NCI-H146 treated with DMSO at 0.1 percent for 48 hours (cell line): Measurements from ENCODE around the gene RAB36.

Experiments
- DNase-seq: peaks from one replicate; lab custom pipeline; 2025; ENCODE audit not compliant: unreplicated experiment; lab: John Stamatoyannopoulos, UW

The RAB36 gene

DNA sequence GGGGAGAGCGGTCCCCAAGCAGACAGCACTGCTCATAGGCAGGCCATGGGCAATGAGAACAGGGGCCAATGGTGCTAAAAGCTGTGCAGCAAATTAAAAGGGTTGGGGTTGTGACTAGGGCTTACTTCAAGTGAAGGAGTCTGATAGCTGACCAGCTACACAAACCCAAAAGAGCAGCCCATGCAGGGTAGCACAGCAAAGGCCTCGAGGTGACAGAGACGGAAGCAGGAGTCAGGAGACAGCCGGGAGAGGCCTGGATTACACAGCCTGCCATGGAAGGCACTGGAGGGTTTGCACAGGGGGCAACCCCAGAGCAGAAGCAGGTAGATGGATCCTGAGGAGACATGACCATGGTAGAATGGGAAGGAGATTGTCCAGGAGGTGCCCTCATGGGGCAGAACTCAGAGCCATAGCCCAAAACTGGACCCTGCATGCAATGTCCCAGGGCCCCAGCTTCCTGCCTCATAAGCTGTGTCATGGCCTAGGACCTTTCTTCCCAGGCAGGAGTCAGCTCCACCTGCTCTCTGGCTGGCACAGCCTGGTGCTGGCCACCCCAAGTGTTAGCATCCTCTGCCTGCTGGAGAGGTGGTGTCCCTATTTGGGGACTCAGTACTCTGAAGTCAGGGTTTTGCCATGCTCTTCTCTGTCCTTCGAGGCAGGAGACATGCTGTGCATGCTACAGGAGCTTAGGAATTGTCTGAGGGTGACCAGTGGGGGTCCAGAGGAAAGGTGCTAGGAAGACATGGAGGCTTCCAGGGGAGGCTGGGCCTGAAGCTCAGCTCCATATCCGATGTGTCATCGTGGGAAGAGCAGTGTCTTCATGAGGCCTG is 36.8 kb upstream of the RAB36 start:
- DNase-seq = no peak

GRCh38 chr22:23109079-23109347 is 36.3 kb upstream of the RAB36 start:
- DNase-seq = no peak

DNA sequence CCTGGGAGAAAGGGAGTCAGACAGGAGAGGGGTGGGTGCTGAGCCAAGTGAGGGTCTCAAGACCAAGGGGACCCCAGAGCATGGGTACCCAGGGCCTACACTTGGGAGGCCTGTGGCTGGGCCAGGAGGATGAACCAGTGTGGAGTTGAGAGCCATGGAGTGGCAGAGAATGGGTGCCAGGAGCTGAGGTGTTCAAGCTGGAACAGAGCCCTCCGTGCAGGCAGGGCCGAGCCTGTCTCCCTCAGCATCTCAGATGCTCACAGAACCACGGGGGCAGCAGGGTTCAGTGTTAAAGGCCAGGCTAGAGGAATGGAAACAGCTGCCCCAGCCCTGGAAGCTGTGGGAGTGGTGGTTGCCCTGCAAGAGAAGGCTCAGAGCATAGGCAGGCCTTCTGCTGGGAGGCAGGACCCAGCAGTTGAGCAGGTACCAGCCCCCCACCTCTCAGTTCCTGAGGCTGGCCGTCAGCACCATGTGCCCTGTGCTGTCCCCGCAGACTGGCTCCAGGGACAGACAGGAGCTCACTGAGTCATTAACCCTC is 35.8 kb upstream of the RAB36 start:
- DNase-seq = no peak

DNA sequence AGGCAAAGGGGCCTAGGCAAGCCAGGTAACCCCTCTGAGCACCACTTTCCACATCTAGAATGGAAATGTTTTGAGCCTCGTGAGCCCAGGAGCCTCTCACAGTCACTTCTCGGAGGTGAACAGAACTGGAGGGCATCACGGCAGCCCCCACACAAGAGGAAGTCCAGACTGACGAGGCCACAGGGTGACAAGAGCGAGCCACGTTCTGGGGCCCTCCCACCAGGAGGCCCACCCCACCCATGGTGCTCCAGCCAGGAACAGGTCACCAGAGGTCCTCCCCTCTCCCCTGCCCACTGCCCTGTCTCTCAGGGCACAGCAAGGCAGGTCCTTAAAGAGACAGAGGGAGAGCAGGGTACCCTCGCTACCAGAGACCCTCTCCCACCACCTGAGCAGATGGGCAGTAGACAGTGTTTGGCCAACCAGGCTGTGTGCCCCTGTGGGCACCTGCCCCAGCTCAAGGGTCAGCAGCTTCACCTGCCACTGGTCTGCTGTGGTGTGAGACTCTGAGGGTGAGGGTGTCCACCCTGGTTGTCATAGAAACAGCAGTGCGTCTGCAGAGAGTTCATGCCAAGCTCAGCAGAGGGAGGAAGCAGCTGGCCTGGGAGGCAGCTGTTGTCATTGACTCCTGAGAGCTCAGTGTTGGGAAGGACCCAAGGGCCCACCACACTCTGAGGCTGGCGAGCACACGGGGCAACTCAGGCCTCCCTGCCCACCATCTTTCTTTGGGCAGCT is 34.9 kb upstream of the RAB36 start:
- DNase-seq = peak; percentile 50

DNA sequence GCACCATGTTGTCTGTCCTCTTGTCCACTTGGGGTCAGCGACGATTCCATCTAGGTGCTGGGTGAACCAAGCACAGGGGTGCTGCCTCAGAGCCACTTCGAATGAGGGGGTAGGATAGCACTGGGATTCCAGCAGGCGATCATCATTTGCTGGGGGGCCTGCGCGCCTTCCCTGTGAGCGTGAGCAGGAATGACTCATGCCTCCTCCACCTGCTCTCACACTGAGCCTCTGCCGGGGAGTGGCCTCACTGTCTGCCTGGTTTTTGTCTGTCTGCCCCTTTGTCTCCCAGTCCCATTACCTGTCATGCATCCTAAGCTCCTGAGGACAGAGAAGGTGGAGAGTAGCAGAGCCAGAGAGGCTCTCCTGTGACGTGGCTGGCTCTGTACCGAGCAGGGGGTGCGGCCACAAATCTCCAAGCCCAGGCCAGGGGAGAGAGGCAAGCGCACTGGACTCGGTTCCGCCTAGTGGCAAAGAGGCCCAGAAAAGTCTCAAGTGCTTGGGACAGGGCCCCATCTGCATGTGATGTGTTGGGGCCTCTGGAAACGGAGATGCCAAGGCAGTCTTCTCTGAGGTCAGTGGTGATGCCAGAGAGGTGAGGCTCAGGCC is 34.3 kb upstream of the RAB36 start:
- DNase-seq = peak; percentile 73

DNA sequence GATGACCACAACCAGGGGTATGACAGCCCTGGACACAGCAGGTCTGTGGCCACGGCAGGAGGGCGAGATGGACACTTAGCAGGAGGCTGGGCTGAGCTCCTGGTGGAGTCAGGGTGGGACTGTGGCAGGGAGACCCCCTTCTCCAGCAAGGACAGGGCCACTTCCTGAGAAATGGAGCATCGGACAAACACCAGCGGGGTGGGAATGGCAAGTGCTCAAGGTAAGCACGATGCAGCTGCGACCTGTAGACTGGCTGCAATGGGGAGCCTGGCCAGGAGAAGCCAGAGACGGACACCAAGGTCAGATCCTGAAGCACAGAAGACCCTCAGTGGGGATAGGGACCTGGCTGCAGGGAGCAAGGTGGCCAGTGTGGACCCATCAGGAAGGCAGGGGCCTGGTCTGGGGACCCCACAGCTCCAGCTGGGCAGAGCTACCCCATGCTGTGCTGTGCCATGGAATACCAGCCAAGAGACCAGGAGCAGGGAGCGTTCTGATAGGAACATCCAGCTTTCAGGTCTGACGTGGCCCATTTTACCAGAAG is 32.7 kb upstream of the RAB36 start:
- no peak for DNase-seq

DNA sequence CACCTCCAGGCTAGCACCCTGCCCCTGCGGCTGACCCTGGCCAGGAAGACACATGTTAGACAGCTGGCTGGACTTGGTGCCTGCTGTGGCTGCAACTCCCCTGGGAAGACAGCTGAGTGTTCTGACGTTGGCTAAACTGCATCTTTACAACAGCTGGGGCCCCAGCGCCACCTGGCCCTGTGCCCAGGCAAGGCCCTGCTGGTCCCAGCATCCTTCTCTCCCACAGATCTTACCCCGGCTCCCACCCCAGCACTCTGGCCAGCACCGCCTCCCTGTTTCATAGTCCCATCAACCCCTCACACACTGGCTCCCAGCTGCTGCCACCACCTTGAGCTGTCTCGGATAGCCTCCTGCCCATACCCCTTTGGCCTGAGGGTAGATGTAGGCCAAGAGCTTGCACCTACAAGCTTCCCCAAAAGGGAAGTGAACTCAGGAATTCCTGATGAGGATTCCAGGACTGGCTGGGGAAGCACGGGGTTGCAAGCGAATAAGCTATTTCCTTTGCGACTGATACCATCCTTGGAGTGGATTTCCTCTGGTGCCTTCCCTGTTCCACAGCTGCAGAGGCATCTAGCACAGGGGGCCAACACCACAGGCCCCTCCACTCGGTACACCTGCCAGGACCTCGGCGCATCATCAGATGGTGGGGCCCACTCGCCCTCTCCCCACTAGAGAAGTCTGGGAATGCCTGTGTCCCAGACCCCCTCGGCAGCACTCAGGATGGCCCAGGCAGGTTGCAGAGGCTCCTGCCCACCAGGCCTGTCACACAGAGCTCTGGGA is 32.0 kb upstream of the RAB36 start:
- no peak for DNase-seq

DNA sequence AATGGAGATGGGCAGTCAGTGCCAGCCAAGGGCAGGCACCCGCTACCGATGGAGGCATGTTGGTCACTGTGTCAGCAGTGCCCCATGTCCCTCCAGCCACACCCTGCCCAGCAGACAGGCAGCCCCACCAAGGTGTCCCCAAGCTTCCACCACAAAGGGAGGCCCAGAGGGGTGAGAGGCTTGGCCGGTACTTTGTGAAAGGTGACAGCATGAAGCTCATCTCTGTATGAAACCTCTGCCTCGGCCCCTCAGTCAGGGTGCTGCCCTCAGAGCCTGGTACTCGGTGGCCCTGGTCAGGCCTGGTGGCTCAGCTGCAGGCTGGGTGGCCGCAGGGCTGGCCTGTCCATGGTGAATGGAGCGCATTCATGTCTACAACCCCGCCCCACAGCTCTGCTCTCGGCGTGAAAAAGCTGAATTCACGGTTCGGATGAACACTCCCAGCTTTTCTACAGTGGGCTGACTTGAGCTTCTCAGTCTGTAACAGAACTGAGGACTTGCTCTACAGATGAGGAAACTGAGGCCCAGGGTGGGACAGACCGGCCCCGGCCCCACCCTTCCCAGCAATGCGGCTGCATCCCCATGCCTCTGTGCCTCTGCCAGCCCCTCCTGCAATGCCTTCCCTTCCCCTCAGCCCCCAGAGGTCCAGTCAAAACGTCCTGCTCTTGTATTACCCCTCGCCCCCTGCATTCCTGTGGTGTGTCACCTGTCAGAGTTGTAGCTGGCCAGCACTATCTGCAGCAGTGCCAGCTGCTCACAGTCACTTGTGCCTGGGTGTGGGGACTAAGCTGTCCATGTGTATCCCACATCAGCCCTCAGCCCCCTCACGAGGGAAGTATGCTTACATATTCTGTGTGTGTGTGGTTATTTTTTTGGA is 31.2 kb upstream of the RAB36 start:
- no peak for DNase-seq

DNA sequence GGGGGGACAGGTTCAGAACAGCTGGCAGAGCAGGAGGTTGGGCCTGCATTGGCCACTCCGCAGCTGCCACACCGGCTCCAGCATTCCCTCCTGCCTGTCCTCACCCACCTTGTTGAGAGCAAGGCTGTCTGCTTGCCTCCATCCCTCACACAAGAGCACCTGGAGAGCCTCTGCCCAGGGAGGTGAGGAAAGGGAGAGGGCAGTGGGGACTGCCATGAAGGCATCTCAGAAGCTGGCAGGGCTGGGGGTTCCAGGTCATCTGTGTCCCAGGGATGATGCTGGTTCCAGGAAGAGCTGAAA is 30.6 kb upstream of the RAB36 start:
- DNase-seq = no peak

- DNase-seq = no peak
Observed at GRCh38 chr22:23115369-23115768, 29.9 kb upstream of the RAB36 start.

- DNase-seq = no peak
Observed at GRCh38 chr22:23115825-23116494, 29.3 kb upstream of the RAB36 start.

DNA sequence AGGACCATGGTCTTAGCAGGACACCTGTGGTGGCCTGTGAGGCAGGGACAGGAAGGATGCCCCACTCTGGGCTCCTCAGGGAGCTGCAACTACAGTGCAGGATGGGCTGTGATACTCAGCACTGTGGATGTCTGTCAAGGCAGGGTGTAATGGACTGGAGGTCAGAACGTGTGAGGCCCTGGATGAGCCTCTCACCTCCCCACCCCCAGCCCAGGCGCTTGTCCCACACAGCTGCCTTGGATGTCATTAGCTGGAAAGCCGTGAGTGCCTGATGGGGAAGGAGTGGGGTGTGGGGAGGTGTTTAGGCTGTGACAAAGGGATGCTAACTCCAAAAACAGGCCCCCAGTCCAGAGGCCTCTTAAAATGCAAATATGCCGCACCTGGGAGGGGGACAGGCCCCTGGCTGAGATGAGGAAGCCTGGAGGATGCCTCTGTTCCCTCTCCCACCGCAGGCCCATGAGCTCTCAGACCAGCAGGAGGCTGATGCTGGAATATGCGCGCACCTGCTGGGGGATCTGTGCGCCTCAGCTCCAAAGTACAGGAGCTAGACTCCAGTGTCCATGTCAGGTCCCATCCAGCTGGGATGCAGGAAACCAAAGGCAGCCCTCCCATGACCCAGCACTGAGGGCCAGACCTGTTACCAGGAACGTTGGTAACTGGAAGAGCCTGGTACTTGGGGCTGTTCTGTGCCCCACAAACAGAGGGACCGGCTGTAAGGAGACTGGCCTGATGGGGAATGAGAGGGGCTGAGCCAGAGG is 28.6 kb upstream of the RAB36 start:
- DNase-seq = no peak

GRCh38 chr22:23117275-23117674 is 28.0 kb upstream of the RAB36 start:
- no peak for DNase-seq

DNA sequence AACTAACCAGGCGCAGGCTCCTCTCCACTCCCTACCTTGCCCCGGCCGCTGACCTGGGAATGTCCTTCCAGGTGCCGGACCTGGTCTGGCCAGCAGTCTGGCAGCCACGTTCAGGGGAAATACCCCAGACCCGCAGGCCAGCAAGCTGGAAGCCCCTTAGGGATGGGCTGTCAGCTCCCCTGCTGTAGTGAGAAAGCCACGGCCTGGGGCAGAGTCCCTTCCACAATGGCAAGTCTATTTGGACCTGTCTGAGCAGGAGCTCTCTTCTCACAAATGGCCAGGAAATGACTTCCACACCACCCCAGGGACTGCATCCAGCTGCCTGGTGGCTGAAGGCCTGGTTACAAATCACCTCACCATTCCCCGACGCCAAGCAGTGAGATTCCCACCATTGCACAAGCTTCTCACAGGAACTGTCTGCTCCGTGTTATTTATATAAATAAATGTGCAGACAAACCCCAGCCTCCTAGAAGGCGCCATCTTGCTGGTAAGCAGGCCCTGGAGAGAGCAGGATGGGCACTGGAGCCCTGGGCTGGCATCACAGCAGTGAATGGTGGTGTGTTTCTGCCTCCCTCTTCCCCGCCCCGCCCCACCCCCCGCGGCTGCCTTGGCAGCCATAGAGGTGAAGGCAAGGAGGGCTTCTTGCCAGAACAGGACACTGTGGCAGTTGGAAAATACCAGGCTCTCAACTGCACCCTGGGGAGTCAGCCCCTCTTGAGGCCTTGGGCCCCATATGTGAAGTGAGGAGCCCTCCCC is 27.2 kb upstream of the RAB36 start:
- DNase-seq = no peak

DNA sequence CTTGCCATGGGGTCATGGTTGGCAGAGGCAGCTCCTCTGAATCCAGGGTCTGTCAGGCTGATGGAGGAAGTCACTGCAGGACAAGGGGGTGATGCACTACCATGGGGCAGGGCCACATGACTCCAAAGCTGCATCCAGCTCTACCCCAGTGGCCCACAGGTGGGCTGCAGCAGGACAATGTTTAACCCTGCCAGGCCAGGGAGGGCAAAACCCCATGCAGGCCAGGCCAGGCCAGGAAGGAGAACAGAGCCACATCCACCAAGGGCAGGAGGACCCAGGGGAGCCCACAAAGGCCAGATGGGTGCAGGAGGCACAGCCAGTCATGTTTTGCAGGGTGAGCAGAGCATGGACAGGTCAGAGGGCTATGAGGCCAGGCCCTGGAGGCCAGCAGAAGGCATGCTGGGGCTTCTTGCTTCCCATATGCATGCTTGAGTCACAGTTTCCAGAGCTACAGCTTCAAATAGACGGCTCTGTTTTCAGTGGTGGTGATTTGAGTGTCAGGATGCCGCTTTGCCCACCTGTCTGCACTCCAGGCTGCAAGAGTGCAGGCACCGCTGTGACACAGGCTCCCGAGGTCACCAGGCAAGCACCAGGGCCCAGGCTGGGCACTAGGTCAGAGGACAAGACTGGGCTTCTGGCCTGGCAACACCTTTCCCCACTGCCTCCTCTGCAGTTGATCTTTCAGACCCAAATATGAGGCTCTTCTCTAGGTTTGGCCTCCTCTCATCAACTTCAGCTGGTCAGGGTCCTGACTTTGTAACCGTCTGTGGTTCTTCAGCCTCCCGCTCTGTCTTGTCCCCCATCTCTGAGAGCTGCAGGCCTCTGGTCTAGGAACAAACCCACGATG is 26.4 kb upstream of the RAB36 start:
- DNase-seq = no peak

DNA sequence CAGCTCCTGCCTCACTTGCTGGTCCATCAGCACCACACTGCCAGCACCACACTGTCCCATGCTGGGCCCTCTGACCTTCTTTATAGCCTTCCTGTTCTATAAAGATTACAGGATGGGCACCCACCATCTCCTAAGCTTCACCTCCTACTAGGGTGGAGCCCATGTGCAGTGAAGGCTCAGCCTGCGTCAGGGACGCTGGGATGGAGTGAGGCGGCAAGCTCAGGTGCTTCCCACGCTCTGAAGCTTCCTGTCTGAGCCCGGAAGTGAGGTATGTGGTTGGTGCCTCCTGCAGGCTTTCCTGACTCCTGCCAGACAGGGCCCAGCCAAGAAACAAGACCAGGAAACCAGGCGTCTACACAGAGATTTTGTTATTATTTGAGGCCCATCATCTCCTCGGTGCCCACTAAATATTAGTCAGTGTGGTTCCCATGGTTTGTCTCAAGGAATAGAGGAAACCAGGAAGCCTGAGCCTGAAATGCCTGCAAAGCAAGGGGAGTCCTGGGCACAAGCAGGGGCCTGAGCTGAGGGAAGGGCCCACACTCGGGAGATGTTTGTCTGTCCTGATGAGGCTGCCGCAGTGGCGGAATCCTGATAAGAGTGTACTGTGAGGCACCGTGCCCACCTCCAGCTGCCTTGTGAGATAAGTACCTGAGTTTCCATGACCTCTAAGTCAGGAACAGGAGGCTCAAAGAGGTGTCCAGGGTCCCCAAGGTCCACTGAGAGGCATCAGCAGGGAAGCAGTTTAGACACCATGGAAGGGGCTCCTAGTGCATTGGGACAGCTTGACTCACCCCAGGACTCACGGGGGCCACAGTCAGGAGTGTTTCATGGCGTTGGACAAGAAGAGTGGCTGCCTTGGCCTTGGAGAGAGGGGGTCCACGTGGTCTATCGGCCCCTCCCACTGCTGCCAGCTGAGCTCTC is 25.5 kb upstream of the RAB36 start:
- no peak for DNase-seq
